Stimulated activated CD8-positive, alpha-beta memory T cell treated with anti-CD3 and anti-CD28 coated beads, Interleukin-7, amount 100 ng/mL, for 24 hours (primary cell): ENCODE measurements around the gene ADGRL4.
"Not testable (repeated sequence)": the region's sequence is repeated elsewhere in the genome, so short reads cannot be mapped to it uniquely, and the experiment has no call there.

ENCODE experiments used
- DNase-seq: peaks from one replicate; pipeline ENCODE4 v3.0.0-alpha.2; 2020; ENCODE audit warnings: low read depth

ADGRL4 gene

GRCh38 chr1:78918157-78918556 lies 88.4 kb downstream of the ADGRL4 start:
- no peak for DNase-seq

- no peak for DNase-seq
Measured at GRCh38 chr1:78916986-78917385, 89.5 kb downstream of the ADGRL4 start.

- no peak for DNase-seq
Measured at GRCh38 chr1:78913950-78914349, 92.6 kb downstream of the ADGRL4 start.

- DNase-seq = no peak
Measured at GRCh38 chr1:78911956-78912880, 94.3 kb downstream of the ADGRL4 start.

GRCh38 chr1:78902641-78903040 lies 103.9 kb downstream of the ADGRL4 start:
- no peak for DNase-seq

GRCh38 chr1:78894811-78895210 lies 111.7 kb downstream of the ADGRL4 start:
- DNase-seq = no peak

GRCh38 chr1:78892260-78892840 lies 114.2 kb downstream of the ADGRL4 start:
- no peak for DNase-seq

GRCh38 chr1:78887458-78887857 lies 119.1 kb downstream of the ADGRL4 start:
- no peak for DNase-seq

GRCh38 chr1:78884685-78885452 lies 121.7 kb downstream of the ADGRL4 start:
- DNase-seq = no peak

- no peak for DNase-seq
Measured at GRCh38 chr1:78880223-78880622, 126.3 kb downstream of the ADGRL4 start.

- DNase-seq = not testable (repeated sequence)
Measured at GRCh38 chr1:78875986-78876385, 130.5 kb downstream of the ADGRL4 start.

- DNase-seq = not testable (repeated sequence)
Measured at GRCh38 chr1:78872801-78873200, 133.7 kb downstream of the ADGRL4 start.

GRCh38 chr1:78871249-78871648 lies 135.3 kb downstream of the ADGRL4 start:
- DNase-seq = no peak

GRCh38 chr1:78869136-78869535 lies 137.4 kb downstream of the ADGRL4 start:
- DNase-seq = no peak

GRCh38 chr1:78864175-78864574 lies 142.4 kb downstream of the ADGRL4 start:
- no peak for DNase-seq

- no peak for DNase-seq
Measured at GRCh38 chr1:78856096-78856495, 150.4 kb downstream of the ADGRL4 start.

GRCh38 chr1:78855258-78855657 lies 151.3 kb downstream of the ADGRL4 start:
- DNase-seq = no peak

GRCh38 chr1:78854556-78854955 lies 152.0 kb downstream of the ADGRL4 start:
- no peak for DNase-seq

- no peak for DNase-seq
Measured at GRCh38 chr1:78843546-78843945, 163.0 kb downstream of the ADGRL4 start.

- no peak for DNase-seq
Measured at GRCh38 chr1:78843111-78843510, 163.4 kb downstream of the ADGRL4 start.

GRCh38 chr1:78840453-78841271 lies 165.9 kb downstream of the ADGRL4 start:
- DNase-seq = no peak
